Measurements from ENCODE around the gene SRRM5.

DNA sequence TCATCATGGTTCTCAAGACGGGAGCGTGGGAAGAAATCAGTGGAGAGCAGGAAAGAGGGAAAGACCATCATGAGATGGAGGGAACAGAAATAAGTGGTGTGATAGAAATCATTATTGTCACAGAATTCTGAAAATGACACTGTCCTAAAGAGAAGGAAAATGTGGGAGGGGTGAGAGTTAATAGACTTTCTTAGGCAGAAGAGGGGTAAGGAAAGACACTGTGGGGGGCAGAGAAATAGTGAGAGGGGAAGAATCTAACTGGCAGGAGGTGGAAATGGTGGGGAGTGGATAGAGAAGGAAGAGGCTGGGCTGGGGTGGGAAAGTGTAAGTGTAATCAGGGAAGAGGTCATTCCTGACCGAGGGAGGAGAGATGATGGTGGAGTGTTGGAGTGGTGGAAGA is 33.1 kb upstream of the SRRM5 start:
- TF ChIP-seq, protein P1, sequence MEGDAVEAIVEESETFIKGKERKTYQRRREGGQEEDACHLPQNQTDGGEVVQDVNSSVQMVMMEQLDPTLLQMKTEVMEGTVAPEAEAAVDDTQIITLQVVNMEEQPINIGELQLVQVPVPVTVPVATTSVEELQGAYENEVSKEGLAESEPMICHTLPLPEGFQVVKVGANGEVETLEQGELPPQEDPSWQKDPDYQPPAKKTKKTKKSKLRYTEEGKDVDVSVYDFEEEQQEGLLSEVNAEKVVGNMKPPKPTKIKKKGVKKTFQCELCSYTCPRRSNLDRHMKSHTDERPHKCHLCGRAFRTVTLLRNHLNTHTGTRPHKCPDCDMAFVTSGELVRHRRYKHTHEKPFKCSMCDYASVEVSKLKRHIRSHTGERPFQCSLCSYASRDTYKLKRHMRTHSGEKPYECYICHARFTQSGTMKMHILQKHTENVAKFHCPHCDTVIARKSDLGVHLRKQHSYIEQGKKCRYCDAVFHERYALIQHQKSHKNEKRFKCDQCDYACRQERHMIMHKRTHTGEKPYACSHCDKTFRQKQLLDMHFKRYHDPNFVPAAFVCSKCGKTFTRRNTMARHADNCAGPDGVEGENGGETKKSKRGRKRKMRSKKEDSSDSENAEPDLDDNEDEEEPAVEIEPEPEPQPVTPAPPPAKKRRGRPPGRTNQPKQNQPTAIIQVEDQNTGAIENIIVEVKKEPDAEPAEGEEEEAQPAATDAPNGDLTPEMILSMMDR (IDR thresholded peaks at IDR 0.05): no peak
- TF ChIP-seq POLR2AphosphoS5 (IDR thresholded peaks at IDR 0.05) (no peak), POLR2A (IDR thresholded peaks at IDR 0.05) (no peak)
